ENCODE data around the gene RFXANK.
"Not testable (repeated sequence)": the region's sequence is repeated elsewhere in the genome, so short reads cannot be mapped to it uniquely, and the experiment has no call there.

RFXANK gene

DNA sequence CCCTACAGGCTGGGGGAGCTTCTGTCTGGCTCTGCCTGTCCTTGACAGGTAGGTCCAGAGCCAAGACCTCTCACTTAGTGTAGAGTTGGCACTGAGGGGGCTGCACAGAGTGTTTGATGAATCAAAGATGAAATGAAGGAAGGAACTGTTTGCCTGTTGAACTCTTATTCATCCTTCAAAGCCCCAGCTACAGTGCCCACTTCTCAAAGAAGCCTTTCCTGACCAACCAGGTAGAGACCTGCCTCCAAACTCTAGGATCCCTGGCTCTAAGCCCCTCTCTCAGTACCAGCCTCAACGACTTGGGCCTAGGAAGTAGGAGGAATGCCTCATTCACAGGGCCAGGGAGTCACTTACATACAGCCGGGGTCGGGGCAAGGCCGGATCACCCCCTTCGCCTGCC, 44.7 kb upstream of the RFXANK start:
- ChIA-PET POLR2A (no interaction called here), CTCF (interaction anchor here (0.8 to 11.9 kb wide), 11 partner anchors 7 to 361 kb away, joined by 3 to 182 read pairs (median 18); partner anchors contain the start of gene MEF2B)
- DNase-seq (ENCODE audit: low read depth, low spot score), result no peak
- no peak overlapping the region for H3K4me3 ChIP-seq (ENCODE audit: low read depth, low read length)
- TF ChIP-seq, protein P1, sequence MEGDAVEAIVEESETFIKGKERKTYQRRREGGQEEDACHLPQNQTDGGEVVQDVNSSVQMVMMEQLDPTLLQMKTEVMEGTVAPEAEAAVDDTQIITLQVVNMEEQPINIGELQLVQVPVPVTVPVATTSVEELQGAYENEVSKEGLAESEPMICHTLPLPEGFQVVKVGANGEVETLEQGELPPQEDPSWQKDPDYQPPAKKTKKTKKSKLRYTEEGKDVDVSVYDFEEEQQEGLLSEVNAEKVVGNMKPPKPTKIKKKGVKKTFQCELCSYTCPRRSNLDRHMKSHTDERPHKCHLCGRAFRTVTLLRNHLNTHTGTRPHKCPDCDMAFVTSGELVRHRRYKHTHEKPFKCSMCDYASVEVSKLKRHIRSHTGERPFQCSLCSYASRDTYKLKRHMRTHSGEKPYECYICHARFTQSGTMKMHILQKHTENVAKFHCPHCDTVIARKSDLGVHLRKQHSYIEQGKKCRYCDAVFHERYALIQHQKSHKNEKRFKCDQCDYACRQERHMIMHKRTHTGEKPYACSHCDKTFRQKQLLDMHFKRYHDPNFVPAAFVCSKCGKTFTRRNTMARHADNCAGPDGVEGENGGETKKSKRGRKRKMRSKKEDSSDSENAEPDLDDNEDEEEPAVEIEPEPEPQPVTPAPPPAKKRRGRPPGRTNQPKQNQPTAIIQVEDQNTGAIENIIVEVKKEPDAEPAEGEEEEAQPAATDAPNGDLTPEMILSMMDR (IDR thresholded peaks at IDR 0.05; ENCODE audit: insufficient read depth, low read length, missing control alignments), result no peak

DNA sequence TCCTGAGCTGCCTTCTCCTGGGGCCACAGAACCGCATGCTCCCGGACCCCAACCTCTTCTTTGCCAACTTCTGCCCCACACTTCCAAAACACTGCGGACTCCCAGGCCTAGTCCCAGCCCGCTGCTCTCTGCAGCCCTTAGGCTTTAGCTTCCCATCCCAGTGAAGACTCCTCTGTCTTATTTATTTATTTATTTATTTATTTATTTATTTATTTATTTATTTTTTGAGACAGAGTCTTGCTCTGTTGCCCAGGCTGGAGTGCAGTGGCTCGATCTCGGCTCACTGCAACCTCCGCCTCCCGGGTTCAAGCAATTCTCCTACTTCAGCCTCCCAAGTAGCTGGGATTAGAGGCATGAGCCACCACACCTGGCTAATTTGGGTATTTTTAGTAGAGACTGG, 43.6 kb upstream of the RFXANK start:
- CTCF ChIA-PET, result interaction anchor here (0.7 to 11.9 kb wide), 11 partner anchors 9 to 342 kb away, joined by 3 to 182 read pairs (median 16); partner anchors contain the start of gene MEF2B
- POLR2A ChIA-PET, result interaction anchor here (0.6 kb wide), 1 partner anchor 8 kb away, joined by 3 read pairs; no protein-coding TSS in a partner anchor
- not testable (repeated sequence) for DNase-seq (ENCODE audit: low read depth, low spot score); H3K4me3 ChIP-seq (ENCODE audit: low read depth, low read length)

DNA sequence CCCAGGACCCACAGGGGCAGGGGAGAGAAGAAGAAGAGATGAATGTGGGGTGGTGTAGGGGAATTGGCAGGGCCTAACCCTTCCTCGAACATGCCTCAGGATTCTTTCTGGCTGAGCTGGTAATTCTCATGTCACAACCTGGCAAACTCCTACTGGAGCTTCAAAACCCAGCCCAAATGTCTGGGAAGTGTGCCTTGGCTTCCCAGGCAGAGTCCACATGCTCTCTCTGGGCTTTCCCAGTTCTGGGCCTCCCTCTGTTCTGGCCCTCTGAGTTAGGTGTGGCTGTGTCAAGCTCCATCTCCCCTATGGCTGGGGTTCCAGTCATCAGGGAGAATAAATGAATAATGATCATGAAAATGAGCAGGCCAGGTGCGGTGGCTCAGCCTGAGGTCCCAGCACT, 42.6 kb upstream of the RFXANK start:
- no peak for DNase-seq (ENCODE audit: low read depth, low spot score)
- ChIA-PET CTCF (interaction anchor here (1.0 to 11.9 kb wide), 4 partner anchors 10 to 193 kb away, joined by 5 to 182 read pairs (median 47); no protein-coding TSS in a partner anchor), POLR2A (no interaction called here)
- TF ChIP-seq, protein P1 (IDR thresholded peaks at IDR 0.05; ENCODE audit: insufficient read depth, low read length, missing control alignments), result no peak
- H3K4me3 ChIP-seq (ENCODE audit: low read depth, low read length), result no peak overlapping the region

DNA sequence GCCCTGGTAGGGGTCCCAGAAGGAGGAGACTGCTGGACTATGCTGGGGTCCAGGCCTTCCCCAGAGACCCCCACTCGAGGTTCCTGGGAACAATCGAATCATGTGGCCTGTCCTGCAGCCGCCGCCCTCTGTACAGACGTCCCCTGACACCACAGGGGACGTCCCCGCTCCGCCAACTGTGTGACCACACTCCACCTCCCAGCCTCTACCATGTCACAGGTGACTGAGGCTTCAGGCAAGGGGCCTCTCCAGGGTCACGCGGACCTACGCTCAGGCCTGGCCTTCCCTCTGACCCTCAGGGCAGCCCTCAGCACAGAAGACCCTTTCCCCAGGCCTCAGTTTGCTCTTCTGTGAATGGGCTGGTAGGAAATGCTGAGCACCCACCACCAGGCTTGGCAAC, 40.6 kb upstream of the RFXANK start:
- TF ChIP-seq, protein P1 (IDR thresholded peaks at IDR 0.05; ENCODE audit: insufficient read depth, low read length, missing control alignments), result no peak
- CTCF ChIA-PET, result interaction anchor here (1.1 to 11.5 kb wide), 3 partner anchors 11 to 24 kb away, joined by 4 to 105 read pairs (median 7); no protein-coding TSS in a partner anchor
- H3K4me3 ChIP-seq (ENCODE audit: low read depth, low read length), result no peak overlapping the region
- POLR2A ChIA-PET, result no interaction called here
- no peak for DNase-seq (ENCODE audit: low read depth, low spot score)

DNA sequence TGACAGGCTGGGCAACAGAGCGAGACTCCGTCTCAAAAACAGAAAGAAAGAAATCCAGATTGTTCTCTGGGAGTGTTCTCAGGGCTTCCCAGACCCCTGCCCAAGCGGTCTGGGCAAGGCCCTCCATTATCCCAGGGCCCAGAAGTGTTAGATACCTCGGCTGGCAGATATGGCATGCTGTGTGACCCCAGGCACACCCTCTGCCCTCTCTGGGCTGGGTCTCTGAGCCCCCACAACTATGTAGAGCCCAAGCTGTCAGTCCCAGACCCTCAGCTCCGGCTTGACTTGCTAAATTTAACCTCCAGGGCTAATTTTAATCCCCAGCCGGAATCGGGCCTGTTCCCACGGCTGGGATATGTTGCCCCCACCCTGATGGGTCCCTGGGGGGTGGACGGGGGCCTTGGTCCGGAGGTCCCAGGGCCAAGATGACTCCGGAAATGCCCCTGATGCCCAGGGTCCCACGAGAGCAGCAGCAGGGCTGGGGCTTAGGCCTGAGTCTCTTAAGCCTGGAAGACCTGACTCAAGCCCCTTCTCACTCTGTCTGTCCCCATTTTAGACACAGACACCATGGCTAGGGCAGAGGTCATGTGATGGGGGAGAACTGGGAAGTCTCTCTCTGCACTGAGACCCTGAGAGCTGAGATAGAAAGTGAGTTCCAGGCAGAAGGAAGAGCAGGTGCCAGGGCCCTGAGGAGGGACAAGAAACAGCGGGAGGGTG, 39.2 kb upstream of the RFXANK start:
- POLR2A ChIA-PET, result no interaction called here
- DNase-seq (ENCODE audit: low read depth, low spot score), result no peak
- TF ChIP-seq, protein P1 (IDR thresholded peaks at IDR 0.05; ENCODE audit: insufficient read depth, low read length, missing control alignments), result no peak
- H3K4me3 ChIP-seq (ENCODE audit: low read depth, low read length), result no peak overlapping the region
- CTCF ChIA-PET, result interaction anchor here (1.4 to 11.5 kb wide), 3 partner anchors 9 to 23 kb away, joined by 4 to 105 read pairs (median 7); no protein-coding TSS in a partner anchor

DNA sequence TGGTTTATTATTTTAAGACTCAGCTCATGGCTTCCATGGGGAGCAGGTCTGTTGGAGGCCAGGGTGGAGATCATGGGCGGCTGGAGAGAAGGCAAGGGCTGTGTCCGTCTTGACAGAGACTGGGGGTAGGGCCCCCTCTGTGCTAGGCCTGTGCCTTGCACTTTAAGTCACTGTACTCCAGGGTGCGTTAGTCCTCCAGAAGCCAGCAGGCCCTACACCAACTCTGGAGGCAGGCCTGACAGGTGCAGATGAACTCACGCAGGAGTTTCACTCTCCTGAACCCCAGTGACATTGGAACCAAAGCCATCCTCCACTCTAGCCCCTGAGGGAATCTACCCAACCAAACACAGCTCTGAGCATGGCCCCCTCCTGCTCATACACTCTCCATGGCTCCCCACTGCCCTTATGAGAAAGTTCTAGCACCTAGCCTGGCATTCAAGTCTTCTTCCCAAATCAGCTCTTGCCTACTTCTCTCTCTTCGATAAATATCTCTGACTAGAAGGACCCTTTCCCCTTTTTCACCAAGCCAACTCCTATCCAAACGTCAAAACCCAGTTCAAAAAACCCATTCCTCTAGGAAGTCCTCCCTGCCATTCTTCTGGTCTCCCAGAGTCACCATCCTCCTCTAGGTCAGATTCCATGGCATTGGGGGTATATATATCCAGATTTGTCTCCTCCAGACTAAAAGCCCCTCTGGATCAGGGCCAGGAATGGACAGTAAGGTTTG, 37.1 kb upstream of the RFXANK start:
- H3K4me3 ChIP-seq (ENCODE audit: low read depth, low read length), result no peak overlapping the region
- no peak for DNase-seq (ENCODE audit: low read depth, low spot score)
- TF ChIP-seq, protein P1 (IDR thresholded peaks at IDR 0.05; ENCODE audit: insufficient read depth, low read length, missing control alignments), result no peak
- POLR2A ChIA-PET, result no interaction called here
- CTCF ChIA-PET, result interaction anchor here (11.5 to 12.2 kb wide), 2 partner anchors 11 to 21 kb away, joined by 105 to 182 read pairs; no protein-coding TSS in a partner anchor
